ENCODE measurements around the gene NTM.

Gene NTM

GRCh38 chr11:131373095-131373725, 2.8 kb downstream of the NTM start:
- no peak for TF ChIP-seq CTCF (IDR thresholded peaks at IDR 0.05; ENCODE audit: low read depth, low read length, missing control alignments)
- DNase-seq (ENCODE audit: low read depth), result no peak
- no peak overlapping the region for H3K4me3 ChIP-seq (ENCODE audit: low read depth, low read length)

- TF ChIP-seq CTCF (IDR thresholded peaks at IDR 0.05; ENCODE audit: low read depth, low read length, missing control alignments), result no peak
- DNase-seq (ENCODE audit: low read depth), result no peak
- H3K4me3 ChIP-seq (ENCODE audit: low read depth, low read length), result no peak overlapping the region
Observed at GRCh38 chr11:131373756-131374155, 3.3 kb downstream of the NTM start.

- no peak overlapping the region for H3K4me3 ChIP-seq (ENCODE audit: low read depth, low read length)
- DNase-seq (ENCODE audit: low read depth), result no peak
Observed at GRCh38 chr11:131375421-131375820, 5.0 kb downstream of the NTM start.

GRCh38 chr11:131375915-131376314, 5.5 kb downstream of the NTM start:
- no peak for TF ChIP-seq CTCF (IDR thresholded peaks at IDR 0.05; ENCODE audit: low read depth, low read length, missing control alignments)
- no peak for DNase-seq (ENCODE audit: low read depth)
- H3K4me3 ChIP-seq (ENCODE audit: low read depth, low read length), result no peak overlapping the region

More at GRCh38 chr11:131375421-131375820, 5.0 kb downstream of the NTM start:
- no peak for TF ChIP-seq CTCF (IDR thresholded peaks at IDR 0.05; ENCODE audit: low read depth, low read length, missing control alignments)

GRCh38 chr11:131378931-131379330, 8.5 kb downstream of the NTM start:
- no peak for DNase-seq (ENCODE audit: low read depth)
- TF ChIP-seq CTCF (IDR thresholded peaks at IDR 0.05; ENCODE audit: low read depth, low read length, missing control alignments), result no peak

GRCh38 chr11:131385763-131386390, 15.5 kb downstream of the NTM start:
- no peak for TF ChIP-seq CTCF (IDR thresholded peaks at IDR 0.05; ENCODE audit: low read depth, low read length, missing control alignments)
- no peak for DNase-seq (ENCODE audit: low read depth)
- no peak overlapping the region for H3K4me3 ChIP-seq (ENCODE audit: low read depth, low read length)

More at GRCh38 chr11:131378931-131379330, 8.5 kb downstream of the NTM start:
- no peak overlapping the region for H3K4me3 ChIP-seq (ENCODE audit: low read depth, low read length)

GRCh38 chr11:131386408-131386807, 16.0 kb downstream of the NTM start:
- DNase-seq (ENCODE audit: low read depth), result no peak
- no peak for TF ChIP-seq CTCF (IDR thresholded peaks at IDR 0.05; ENCODE audit: low read depth, low read length, missing control alignments)
- H3K4me3 ChIP-seq (ENCODE audit: low read depth, low read length), result no peak overlapping the region

Measured in GM12864 (cell line).